Keratinocyte (primary cell): Measurements from ENCODE around the gene NUMB. TPM values are rescaled to one million over a fixed set of nuclear protein-coding genes. Genes with fewer than 3 reads are reported as not detected.

Experiments
- DNase-seq: peaks from one replicate; pipeline ENCODE4 v3.0.0-alpha.2; 2011; ENCODE audit warnings: low read depth, missing footprints, low spot score
- FAIRE-seq: peaks from 2 replicates; lab custom pipeline; 2011; peaks lifted over from hg19 to GRCh38; lab: Jason Lieb, UNC
- H2AFZ ChIP-seq: 2 replicates; pipeline ENCODE4 v1.6.0; 2012; ENCODE audit warnings: low read length, control low read depth, inconsistent platforms; ENCODE audit not compliant: control insufficient read depth
- H3K27ac ChIP-seq: 2 replicates; pipeline ENCODE4 v1.5.1; 2011; ENCODE audit warnings: low read length; ENCODE audit not compliant: control insufficient read depth, insufficient read depth
- H3K27me3 ChIP-seq: 3 replicates; pipeline ENCODE4 v1.6.0; 2011; ENCODE audit warnings: low read length; ENCODE audit not compliant: control insufficient read depth, insufficient read depth; ENCODE audit errors: extremely low read depth
- H3K36me3 ChIP-seq, 2 experiments: 2 replicates in 1 of 2; 3 replicates in 1 of 2; pipeline ENCODE4 v1.5.1; 2011; ENCODE audit warnings: low read length in 2 of 2, mild to moderate bottlenecking in 1 of 2; ENCODE audit not compliant: control insufficient read depth in 2 of 2, insufficient read depth in 2 of 2; ENCODE audit errors: extremely low read depth in 1 of 2
- H3K4me1 ChIP-seq: 3 replicates; pipeline ENCODE4 v1.5.1; 2011; ENCODE audit warnings: low read length; ENCODE audit not compliant: control insufficient read depth, insufficient read depth; ENCODE audit errors: extremely low read depth
- H3K4me2 ChIP-seq: 3 replicates; pipeline ENCODE4 v1.6.0; 2011; ENCODE audit warnings: low read depth, low read length; ENCODE audit not compliant: control insufficient read depth, insufficient read depth; ENCODE audit errors: extremely low read depth
- H3K4me3 ChIP-seq, 3 experiments: fragments of 200-600 bp in 1 of 3; sonication (generic) in 1 of 3; 2 replicates in 2 of 3; 3 replicates in 1 of 3; pipeline ENCODE4 v1.5.1; 2011 to 2016; ENCODE audit warnings: low read length in 3 of 3, mild to moderate bottlenecking in 3 of 3, control low read depth in 2 of 3, inconsistent platforms in 1 of 3, low read depth in 1 of 3, mixed read lengths in 1 of 3, mixed run types in 1 of 3, moderate library complexity in 1 of 3; ENCODE audit not compliant: control insufficient read depth in 2 of 3, insufficient read depth in 2 of 3; ENCODE audit errors: extremely low read depth in 1 of 3
- H3K79me2 ChIP-seq: 2 replicates; pipeline ENCODE4 v1.6.0; 2012; ENCODE audit warnings: low read length; ENCODE audit not compliant: control insufficient read depth, insufficient read depth
- H3K9ac ChIP-seq: 3 replicates; pipeline ENCODE4 v1.6.0; 2011; ENCODE audit warnings: low read length; ENCODE audit not compliant: control insufficient read depth, insufficient read depth; ENCODE audit errors: extremely low read depth
- H3K9me1 ChIP-seq: 3 replicates; pipeline ENCODE4 v1.6.0; 2011; ENCODE audit warnings: low read length; ENCODE audit not compliant: control insufficient read depth, insufficient read depth; ENCODE audit errors: extremely low read depth
- H3K9me3 ChIP-seq: 2 replicates; pipeline ENCODE4 v1.5.1; 2012; ENCODE audit warnings: low read depth, low read length; ENCODE audit not compliant: control insufficient read depth
- H4K20me1 ChIP-seq: 3 replicates; pipeline ENCODE4 v1.6.0; 2011; ENCODE audit warnings: low read length; ENCODE audit not compliant: control insufficient read depth, insufficient read depth; ENCODE audit errors: extremely low read depth
- CTCF ChIP-seq, 3 experiments: IDR thresholded peaks in 1 of 3; conservative IDR thresholded peaks in 1 of 3; optimal IDR thresholded peaks in 1 of 3; 2 replicates in 2 of 3; 3 replicates in 1 of 3; pipeline versions ENCODE3 to v1.5.1; 2011; ENCODE audit warnings: low read length in 3 of 3, mild to moderate bottlenecking in 3 of 3, moderate library complexity in 2 of 3, control low read depth in 1 of 3, inconsistent platforms in 1 of 3; ENCODE audit not compliant: insufficient read depth in 2 of 3; ENCODE audit errors: extremely low read depth in 1 of 3
- EZH2 ChIP-seq: IDR thresholded peaks from one replicate; pipeline ENCODE4 v1.6.1; 2012; ENCODE audit warnings: inconsistent platforms, mild to moderate bottlenecking, low read length, moderate library complexity
- dilution Hi-C: fragments of 300-500 bp; cut with MboI; formaldehyde crosslinking; loops from one replicate; pipeline ENCODE4 v1.7.0; 2020; ENCODE audit warnings: low sequenced_read_pairs; ENCODE audit not compliant: extremely low pct_ligation_motif_present
- polyA plus RNA-seq, 5 experiments: library from polyadenylated mRNA; depleted of rRNA in 3 of 5; stranded (reverse) in 3 of 5; stranded (forward) in 1 of 5; unstranded in 1 of 5; fragments of >200 nt; gene quantifications; 1 replicate in 1 of 5; 2 replicates in 3 of 5; 3 replicates in 1 of 5; pipeline versions ENCODE4 v1.2.1 to v1.2.3, GENCODE V29; 2011 to 2012; ENCODE audit warnings: missing spikeins in 2 of 5, low read depth in 1 of 5, low replicate concordance in 1 of 5

NUMB gene
- polyA plus RNA-seq, 1 donor (not counting 4 experiments of a cell fraction or from before 2014, with no cell fraction given) = 110 TPM

DNA sequence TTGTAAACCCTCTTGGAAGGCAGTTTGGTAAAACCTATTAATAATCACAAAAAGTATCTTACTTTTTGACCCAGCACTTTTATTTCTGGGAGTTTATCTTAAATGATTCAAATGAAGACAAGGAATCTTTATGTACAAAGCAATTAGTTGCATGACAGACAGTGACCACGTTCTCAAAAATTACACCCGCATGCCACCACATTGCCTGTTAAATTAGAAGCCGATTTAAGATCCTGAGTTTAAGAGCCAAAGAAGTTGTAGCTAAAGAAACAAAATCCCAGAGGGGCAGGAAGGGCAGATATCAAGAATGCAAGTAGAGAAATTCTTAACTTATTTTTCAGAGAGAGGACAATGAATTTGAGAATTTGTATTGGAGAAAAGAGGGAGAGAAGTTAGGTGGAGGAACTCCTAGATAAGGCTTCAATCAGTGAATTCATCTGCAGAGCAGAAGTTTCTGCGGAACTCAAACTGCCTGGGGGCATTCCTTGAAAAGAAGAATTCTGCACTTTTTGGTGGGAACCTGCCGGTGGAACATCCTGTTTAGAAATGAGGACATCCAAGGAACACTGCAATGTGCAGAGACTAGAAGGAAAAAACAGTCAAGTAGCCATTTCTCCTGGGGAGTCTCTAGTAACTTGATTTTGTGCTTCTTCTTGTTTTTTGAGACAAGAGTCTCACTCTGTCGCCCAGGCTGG lies 31.3 kb upstream of the NUMB start:
- no peak overlapping the region for H3K4me2 ChIP-seq
- TF ChIP-seq CTCF (optimal IDR thresholded peaks at IDR 0.05 in 1 of 3, IDR thresholded peaks at IDR 0.05 in 1 of 3, conservative IDR thresholded peaks at IDR 0.05 in 1 of 3; ENCODE audit: extremely low read depth in 1 of 3, insufficient read depth in 2 of 3, low read length in 3 of 3) (no peak), EZH2 (no peak)
- no peaks in the 10 kb centered on the region for H3K27me3 ChIP-seq
- peaks cover 15% of the 10 kb centered on the region for H3K4me1 ChIP-seq
- H3K9ac ChIP-seq = no peak overlapping the region
- no peak overlapping the region for H3K4me3 ChIP-seq
- peaks cover 23% of the 10 kb centered on the region for H3K79me2 ChIP-seq
- dilution Hi-C loops = no loop called here
- peaks cover 4% of the 10 kb centered on the region for H4K20me1 ChIP-seq
- FAIRE-seq = no peak
- no peak for DNase-seq
- H3K9me3 ChIP-seq = no peaks in the 10 kb centered on the region
- H3K27ac ChIP-seq = no peak overlapping the region
- H3K9me1 ChIP-seq = peaks cover 3% of the 10 kb centered on the region
- no peak overlapping the region for H2AFZ ChIP-seq
- peaks cover 3 to 9% of the 10 kb centered on the region in 2 experiments for H3K36me3 ChIP-seq

DNA sequence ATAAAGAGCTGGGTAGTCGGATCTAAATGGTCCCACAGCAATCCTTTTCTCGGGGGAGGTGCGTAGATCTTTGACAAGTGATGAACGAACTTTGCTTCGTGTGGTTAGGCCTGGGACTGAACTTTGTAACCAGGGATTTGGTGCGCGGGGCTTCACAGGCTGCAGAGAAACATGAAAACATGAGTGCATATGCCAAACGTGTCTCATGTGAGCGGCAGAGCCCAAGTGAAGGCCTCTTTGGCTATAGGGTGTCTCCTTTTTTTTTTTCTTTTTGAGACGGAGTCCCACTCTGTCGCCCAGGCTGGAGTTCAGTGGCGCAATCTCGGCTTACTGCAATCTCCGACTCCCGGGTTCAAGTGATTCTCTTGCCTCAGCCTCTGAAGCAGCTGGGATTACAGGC lies 20.3 kb upstream of the NUMB start:
- no peaks in the 10 kb centered on the region for H3K9me1 ChIP-seq
- H3K27ac ChIP-seq = no peak overlapping the region
- FAIRE-seq (no peak), DNase-seq (no peak)
- H3K36me3 ChIP-seq = no peaks in the 10 kb centered on the region
- H2AFZ ChIP-seq = no peak overlapping the region
- H3K4me2 ChIP-seq = no peak overlapping the region
- H3K27me3 ChIP-seq = no peaks in the 10 kb centered on the region
- H3K4me3 ChIP-seq = no peak overlapping the region
- dilution Hi-C loops = no loop called here
- H4K20me1 ChIP-seq = no peaks in the 10 kb centered on the region
- TF ChIP-seq CTCF (optimal IDR thresholded peaks at IDR 0.05 in 1 of 3, IDR thresholded peaks at IDR 0.05 in 1 of 3, conservative IDR thresholded peaks at IDR 0.05 in 1 of 3; ENCODE audit: extremely low read depth in 1 of 3, insufficient read depth in 2 of 3, low read length in 3 of 3) = no peak
- TF ChIP-seq EZH2 = no peak
- H3K4me1 ChIP-seq = peaks cover 17% of the 10 kb centered on the region
- no peaks in the 10 kb centered on the region for H3K79me2 ChIP-seq
- H3K9me3 ChIP-seq = no peaks in the 10 kb centered on the region
- no peak overlapping the region for H3K9ac ChIP-seq
